Type B pancreatic cell (in vitro differentiated cells): Measurements from ENCODE around the gene B3GNT3. TPM values are rescaled to one million over a fixed set of nuclear protein-coding genes. Genes with fewer than 3 reads are reported as not detected.

Experiments
- DNase-seq: peaks from one replicate; pipeline ENCODE4 v3.0.0; 2021; ENCODE audit warnings: mixed read lengths; ENCODE audit not compliant: unreplicated experiment; ENCODE audit errors: extremely low spot score
- H3K27ac Mint-ChIP-seq: 2 replicates; pipeline ENCODE4 v1.8.0; 2021; ENCODE audit warnings: mild to moderate bottlenecking, mixed read lengths
- H3K27me3 Mint-ChIP-seq: 2 replicates; pipeline ENCODE4 v1.8.0; 2021; ENCODE audit warnings: mixed read lengths
- H3K36me3 Mint-ChIP-seq: 2 replicates; pipeline ENCODE4 v1.8.0; 2021; ENCODE audit warnings: mixed read lengths
- H3K4me1 Mint-ChIP-seq: one replicate; pipeline ENCODE4 v1.8.0; 2021; ENCODE audit warnings: mixed read lengths; ENCODE audit not compliant: unreplicated experiment
- H3K4me3 Mint-ChIP-seq: 2 replicates; pipeline ENCODE4 v1.8.0; 2021; ENCODE audit warnings: mild to moderate bottlenecking, mixed read lengths
- H3K9me3 Mint-ChIP-seq: 2 replicates; pipeline ENCODE4 v1.8.0; 2021; ENCODE audit warnings: mixed read lengths
- CTCF ChIP-seq: fragments of 200-600 bp; sonication (generic); conservative IDR thresholded peaks from 2 replicates; pipeline ENCODE4 v1.5.0; 2021; ENCODE audit warnings: antibody characterized with exemption, mild to moderate bottlenecking
- total RNA-seq: library from RNA; stranded (reverse); gene quantifications from 2 replicates; pipeline ENCODE4 v1.2.1, GENCODE V29; 2021; ENCODE audit warnings: low replicate concordance

The B3GNT3 gene
- total RNA-seq, 1 donor from 2014 or later: 12.3 TPM

- no peak for DNase-seq
- Mint-ChIP-seq H3K4me3 (peak overlapping the region; percentile 83), H3K9me3 (no peaks in the 10 kb centered on the region), H3K4me1 (no peaks in the 10 kb centered on the region), H3K36me3 (no peaks in the 10 kb centered on the region), H3K27ac (no peak overlapping the region), H3K27me3 (peaks cover 30% of the 10 kb centered on the region)
- no peak for TF ChIP-seq CTCF
Measured at GRCh38 chr19:17841371-17841809, 46.5 kb downstream of the B3GNT3 start.

- Mint-ChIP-seq H3K9me3 (no peaks in the 10 kb centered on the region), H3K27me3 (peaks cover 25% of the 10 kb centered on the region), H3K27ac (no peak overlapping the region)
Measured at GRCh38 chr19:17841810-17842662, 47.1 kb downstream of the B3GNT3 start.

GRCh38 chr19:17842663-17843291 lies 47.8 kb downstream of the B3GNT3 start:
- Mint-ChIP-seq H3K9me3 (no peaks in the 10 kb centered on the region), H3K4me3 (no peak overlapping the region), H3K36me3 (no peaks in the 10 kb centered on the region), H3K4me1 (no peaks in the 10 kb centered on the region), H3K27ac (no peak overlapping the region), H3K27me3 (peaks cover 25% of the 10 kb centered on the region)
- DNase-seq: no peak
- TF ChIP-seq CTCF: no peak

More at GRCh38 chr19:17841810-17842662, 47.1 kb downstream of the B3GNT3 start:
- Mint-ChIP-seq H3K4me1 (no peaks in the 10 kb centered on the region), H3K36me3 (no peaks in the 10 kb centered on the region), H3K4me3 (peak overlapping the region; percentile 83)
- no peak for TF ChIP-seq CTCF
- peak; percentile 92 for DNase-seq

- TF ChIP-seq CTCF: no peak
- H3K4me1 Mint-ChIP-seq: no peaks in the 10 kb centered on the region
- H3K36me3 Mint-ChIP-seq: no peaks in the 10 kb centered on the region
- H3K27ac Mint-ChIP-seq: no peak overlapping the region
- no peak for DNase-seq
- no peaks in the 10 kb centered on the region for H3K9me3 Mint-ChIP-seq
- no peak overlapping the region for H3K4me3 Mint-ChIP-seq
- H3K27me3 Mint-ChIP-seq: peaks cover 21% of the 10 kb centered on the region
Measured at GRCh38 chr19:17843292-17843827, 48.4 kb downstream of the B3GNT3 start.

GRCh38 chr19:17843908-17844490 lies 49.1 kb downstream of the B3GNT3 start:
- TF ChIP-seq CTCF: no peak
- Mint-ChIP-seq H3K27ac (no peak overlapping the region), H3K9me3 (no peaks in the 10 kb centered on the region), H3K4me3 (no peak overlapping the region), H3K36me3 (no peaks in the 10 kb centered on the region), H3K4me1 (no peaks in the 10 kb centered on the region), H3K27me3 (peaks cover 18% of the 10 kb centered on the region)
- DNase-seq: no peak
